Activated CD4-positive, alpha-beta T cell treated with anti-CD3 and anti-CD28 coated beads, Interleukin-2, amount 50 U/mL, for 48 hours (primary cell): ENCODE results near the gene TMED4.

Source experiments
- DNase-seq, 2 experiments: peaks; one replicate each; pipeline ENCODE4 v3.0.0-alpha.2; 2020

TMED4 gene

DNA sequence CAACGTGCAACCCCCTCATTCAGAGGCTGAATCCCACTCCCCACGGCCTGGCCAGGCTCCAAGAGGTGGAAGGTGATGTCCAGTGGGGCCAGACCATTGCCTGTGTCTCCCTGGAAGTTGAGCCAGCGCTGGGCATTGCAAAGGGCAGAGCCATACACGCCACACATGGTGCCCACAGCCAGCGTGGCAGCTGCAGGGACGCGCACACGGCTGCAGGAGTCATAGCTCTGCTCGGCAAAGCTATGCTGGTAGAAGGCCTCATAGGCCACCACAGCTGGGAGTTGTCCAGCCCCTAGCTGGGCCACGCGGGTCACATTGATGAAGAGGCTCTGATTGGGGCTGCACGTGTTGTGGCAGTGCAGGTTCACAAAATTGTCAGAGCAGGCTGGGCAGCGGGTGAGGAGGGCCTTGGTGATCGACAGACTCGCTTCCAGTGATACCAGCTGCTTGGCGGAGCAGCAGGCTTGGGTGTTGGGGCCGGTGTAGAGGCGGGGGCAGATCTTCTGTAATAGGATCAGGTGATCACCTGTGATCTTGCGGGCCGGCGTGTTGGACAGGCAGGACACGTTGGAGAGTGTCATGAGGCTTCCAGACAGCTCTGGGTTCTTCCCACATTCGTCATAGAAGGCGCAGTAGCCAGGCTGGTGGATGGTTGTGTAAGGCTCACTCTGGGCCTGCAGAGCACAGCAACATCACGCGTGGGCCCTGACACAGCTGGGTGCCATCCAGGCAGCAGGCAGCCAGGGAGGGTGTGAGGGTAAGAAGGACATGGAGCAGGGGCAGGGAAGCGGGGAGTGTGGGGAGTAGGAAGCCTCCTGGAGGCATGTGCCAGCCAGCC is 42.1 kb downstream of the TMED4 start:
- DNase-seq, result no peak

DNA sequence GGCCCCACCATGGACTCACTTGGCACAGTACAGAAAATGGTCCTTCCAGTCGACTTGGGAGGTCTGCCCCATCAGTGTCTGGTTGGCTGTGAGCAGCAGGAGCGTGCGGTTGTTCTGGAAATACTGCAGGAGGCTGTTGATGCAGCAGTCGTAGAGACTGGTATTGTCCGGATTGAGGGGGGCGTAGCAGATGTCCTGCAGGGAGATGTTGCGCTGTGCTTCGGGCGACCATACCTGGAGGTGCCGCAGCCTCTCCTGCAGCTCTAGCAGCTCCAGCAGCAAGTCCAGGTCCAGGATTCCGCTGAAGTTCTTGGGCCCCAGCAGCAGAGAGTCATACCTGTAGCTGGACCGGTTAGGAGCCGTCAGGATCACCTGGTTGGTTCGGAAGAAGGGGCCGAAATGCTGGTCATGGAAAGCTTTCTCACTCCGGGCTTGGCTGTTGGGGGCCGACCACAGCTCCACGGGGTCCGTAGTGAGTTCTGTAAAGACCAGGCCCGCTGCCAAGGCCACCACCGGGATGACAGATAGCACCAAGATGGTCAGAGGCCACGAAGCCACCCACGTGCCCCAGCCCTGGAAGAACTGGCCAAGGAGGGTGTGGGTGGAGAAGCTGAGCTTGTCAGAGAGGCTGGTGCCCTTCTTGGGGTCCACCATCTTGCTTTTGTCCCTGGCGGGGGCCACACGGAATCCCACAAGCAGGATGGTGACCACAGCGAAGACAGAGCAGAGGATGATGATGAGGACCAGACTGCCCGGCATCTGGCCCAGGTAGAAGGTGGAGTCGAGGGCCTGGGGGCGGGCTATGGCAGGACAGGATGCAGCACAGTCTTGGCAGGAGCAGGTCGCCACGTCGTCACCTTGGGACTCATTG is 43.0 kb downstream of the TMED4 start:
- DNase-seq, result no peak

DNA sequence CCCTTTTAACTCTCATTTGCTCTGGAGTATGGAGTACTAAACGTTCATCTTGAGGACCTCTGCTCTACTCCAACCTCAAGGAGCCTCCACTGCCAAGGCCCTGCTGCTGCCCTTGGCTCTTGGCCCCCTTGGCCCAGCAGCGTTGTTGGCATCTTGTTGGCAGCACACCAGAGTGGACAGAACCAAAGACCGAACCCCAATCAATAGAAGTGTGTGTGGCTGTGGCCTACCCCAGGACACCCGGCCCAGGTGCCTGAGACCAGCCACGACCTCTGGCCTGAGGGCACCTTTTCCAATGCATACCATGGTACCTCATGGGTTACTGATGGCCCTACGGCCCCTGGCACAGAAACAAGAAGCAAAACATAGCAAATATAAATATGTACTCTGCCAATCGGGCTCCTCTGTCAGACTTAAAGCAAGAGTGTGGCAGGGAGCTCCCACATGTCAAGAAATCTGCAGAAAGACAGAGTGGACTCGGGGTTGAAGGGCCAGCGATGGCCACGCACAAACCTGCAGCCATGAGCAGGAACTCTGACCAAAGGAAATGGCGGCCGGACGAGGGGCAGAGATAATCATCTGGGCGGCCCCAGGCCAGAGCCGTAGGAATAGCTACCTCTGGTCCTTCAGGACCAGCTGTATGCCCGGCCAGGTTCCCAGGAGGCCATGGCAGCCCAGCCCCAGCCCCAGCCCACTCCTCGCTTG is 43.8 kb downstream of the TMED4 start:
- DNase-seq, result no peak

DNA sequence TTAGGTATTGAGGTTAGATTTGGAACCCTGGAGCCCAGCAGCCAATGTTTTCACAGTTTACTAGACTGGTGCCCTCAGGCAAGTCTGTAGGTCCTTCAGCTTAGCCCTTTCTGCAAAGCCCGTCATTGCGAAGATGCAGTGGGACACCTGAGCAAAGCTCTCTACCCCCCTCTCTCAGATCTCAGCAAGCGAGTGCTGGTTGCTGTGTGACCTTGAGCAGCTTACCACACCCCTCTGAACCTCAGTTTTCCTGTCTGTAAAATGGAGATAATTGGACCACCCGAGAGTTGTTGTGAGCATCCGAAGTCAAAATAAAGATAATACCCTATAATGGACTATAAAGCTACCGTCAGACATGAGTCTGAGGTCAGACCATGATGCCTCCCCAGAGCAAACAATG is 44.6 kb downstream of the TMED4 start:
- no peak for DNase-seq

DNA sequence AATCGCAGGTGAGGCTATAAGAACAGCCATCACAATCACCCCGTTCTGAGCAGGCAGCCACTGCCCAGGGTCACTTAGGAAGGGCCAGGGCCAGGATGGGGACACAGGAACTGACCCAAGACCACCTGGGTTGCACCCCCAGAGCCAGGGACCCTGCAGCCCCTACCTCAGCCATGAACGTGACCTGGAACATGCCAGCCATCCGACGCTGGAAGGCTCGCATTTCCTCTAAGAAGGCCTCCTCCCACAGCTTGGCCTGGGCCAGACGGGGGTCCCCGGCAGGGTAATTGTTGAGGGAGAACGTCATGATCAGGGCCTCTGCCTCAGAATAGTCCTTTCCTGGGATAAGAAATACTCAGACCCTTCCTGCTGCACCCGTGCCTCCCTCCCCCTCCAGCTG is 45.9 kb downstream of the TMED4 start:
- DNase-seq, result no peak

DNA sequence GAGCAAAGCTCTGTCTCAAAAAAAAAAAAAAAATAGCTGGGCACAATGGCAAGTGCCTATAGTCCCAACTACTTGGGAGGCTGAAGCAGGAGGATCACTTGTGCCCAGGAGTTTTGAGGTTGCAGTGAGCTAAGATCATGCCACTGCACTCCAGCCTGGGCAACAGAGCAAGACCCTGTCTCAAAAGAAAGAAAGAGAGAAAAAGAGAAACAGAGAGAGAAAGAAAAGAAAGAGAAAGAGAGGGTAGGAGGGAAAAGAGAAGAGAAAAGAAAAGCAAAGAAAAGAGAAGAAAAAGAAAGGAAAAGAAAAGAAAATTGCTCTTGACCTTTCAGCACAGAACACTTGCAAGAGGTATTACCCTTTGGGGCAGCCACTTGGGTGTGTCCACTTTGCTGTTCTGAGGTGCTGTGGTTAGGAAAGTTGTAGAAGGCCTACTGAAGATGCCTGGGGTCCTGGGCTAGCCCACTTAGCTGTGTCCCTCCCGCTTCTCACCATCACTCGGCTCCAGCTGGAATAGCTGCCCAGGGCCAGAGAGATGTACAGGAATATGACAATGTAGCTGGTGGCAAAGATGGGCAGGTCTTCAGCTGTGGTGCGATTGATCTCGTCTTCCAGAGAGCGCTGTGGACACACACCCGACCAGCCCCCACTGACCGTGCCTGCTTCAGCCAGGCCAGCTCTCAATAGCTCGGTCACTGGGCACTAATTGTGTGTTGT is 46.5 kb downstream of the TMED4 start:
- no peak for DNase-seq

DNA sequence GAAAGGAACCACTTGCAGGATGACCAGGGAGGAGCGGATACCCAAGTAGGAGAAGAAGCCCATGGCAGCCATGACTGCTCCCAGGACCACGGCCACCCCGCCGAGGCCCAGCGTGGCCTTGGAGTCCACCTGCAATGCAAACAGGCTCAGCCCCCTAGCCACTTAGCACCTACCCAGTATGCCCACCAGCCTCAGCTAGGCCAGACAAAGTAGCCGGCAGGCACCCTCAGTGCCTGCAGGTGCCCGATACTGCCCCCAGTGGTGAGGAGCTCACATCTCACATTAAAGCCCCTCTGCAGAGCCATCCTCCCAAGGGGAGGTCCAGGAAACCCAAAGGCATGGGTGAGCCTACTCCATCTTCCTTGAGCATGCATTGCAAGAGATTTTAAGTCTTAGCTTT is 47.5 kb downstream of the TMED4 start:
- peak; percentile 45 to 65 for DNase-seq

DNA sequence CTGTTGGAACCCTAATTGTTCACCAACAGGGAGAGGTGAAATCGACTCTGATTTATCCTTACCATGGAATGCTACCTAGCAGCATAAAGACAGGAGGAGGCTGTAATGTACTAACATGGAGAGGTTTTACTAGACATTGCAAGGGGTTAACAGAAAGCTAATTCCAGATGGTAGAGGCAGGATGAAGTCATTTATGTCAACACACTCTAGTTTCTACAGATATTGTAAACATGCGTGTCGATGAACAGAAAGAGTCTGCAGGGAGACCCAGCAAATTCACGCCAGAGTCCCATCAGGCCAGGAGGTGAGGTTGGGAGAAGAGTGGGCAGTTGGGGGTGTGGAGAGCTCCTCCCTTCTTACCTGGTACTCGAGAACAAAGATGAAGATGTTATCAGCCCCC is 47.9 kb downstream of the TMED4 start:
- no peak for DNase-seq

DNA sequence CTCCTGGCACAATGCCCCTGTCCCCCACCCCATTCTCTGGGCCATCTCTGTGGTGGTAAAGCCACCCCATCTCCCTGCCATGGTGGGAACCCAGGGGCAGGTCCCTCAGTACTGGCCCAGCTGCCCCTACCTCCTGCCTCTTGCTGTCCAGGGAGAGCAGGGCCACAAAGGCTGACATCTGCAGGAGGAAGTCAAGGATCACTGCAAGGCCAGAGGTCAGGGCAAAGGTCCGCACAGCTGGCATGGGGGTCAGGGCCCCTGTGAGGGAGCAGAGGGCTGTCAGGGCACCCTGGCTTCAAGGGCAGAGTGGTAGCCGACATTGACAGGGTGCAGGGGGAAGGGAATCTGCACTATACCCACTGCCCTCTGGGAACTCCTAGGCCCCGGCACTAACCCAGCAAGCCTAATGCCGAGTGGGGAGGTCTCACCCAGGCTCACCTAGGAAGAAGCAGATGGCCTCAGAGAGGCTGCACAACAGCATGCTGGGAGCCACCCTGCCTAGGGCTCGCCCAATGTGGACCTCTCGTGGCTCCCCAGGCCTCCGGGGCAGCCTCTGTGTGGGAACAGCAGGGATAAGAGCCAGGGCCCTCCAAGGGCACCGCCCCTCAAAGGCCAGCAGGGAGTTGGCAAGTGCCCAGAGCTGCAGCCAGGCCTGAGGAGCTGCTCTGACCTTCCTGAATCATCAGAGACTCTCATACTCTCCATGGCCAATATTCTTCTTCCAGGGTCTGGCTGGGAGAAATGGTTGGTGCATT is 48.6 kb downstream of the TMED4 start:
- no peak for DNase-seq

DNA sequence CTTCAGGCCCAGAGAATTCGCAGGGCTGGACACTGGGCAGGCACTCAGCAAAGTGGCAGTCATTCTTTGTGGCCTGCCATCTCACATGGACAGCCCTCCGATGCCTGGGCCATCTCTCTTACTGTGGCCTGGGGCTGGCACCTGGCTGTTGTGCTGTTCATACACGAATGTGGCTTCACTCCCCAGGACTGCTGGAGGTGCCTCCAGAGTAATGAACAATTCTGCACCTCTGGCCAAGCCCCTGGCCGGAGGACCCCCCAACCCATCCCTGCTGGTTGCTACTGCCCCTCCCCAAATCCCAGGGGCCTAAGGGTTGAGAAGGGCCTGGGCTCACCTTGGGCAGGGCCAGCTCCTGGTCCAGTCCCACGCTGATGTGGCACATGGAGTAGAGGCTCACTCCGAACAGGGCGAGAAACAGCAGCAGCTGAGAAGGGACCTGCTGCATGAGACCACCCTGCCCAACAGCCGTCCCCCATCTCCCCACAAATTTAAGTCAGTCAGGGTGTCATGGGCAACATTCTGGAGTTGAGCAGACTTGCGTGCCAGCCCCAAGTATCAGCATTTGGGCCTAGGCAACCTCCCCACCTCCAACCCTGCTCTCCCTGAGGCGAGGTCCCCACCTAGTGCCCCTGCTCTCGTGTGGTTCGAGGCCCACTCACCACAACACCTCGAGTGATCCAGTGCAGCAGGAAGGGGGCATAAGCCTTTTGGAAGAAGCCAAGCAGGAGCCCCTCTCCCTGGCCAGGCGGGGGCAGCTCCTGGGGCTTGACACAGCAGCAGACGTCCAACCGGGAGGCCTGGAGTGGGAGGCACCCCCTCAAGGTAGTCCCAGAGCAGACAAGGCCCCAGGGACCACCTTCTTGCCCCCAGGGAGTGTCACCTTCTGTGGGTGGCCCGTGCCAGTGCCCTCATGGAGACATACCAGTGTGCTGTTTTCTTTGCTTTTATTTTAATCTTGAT is 50.3 kb downstream of the TMED4 start:
- DNase-seq, result no peak

DNA sequence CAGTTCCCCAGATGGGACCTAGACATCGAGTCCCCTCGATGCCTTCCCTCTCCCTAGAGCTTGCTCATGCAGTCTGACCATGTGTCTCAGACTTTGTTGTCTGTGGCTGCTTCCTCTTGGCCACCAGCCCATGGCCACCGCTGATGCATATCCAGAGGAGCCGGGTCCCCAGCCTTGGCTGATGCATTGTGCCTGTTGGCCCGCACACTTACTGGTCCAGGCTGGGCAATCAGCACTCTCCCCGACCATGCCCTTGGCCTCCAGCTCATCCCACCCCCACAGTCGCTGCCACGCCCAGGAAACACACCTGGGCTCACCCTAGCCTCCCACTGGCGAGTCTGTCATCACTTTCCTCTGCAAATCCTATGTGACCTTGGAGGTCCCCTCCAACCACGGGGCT is 51.0 kb downstream of the TMED4 start:
- no peak for DNase-seq
